NCI-H2196 treated with DMSO at 0.1 percent for 48 hours (cell line): ENCODE data around the gene KIF2C.
"Not testable (repeated sequence)": the region's sequence is repeated elsewhere in the genome, so short reads cannot be mapped to it uniquely, and the experiment has no call there.

Experiments used
- DNase-seq: peaks from one replicate; lab custom pipeline; 2025; ENCODE audit not compliant: unreplicated experiment; lab: John Stamatoyannopoulos, UW

The KIF2C gene

DNA sequence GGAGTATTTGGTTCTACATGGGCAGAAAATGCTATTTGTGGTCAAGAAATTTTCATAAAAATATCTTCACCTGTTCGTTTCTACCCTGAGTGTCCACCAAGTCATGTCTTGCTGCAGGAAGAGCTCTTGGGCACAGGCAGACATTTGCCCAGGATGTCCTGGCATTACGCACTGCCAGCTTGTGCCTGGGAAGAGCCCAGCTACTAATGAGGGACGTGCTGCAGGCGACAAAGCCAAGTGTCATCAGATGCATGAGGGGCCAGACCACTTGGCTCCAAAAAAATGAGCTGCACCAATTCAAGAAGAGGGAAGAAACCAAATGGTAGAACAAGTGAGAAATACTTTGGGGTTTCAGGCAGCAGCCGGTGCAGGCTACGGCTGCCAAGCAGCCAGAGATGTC, 21.5 kb upstream of the KIF2C start:
- no peak for DNase-seq

- no peak for DNase-seq
Observed at GRCh38 chr1:44719318-44719717, 20.3 kb upstream of the KIF2C start.

DNA sequence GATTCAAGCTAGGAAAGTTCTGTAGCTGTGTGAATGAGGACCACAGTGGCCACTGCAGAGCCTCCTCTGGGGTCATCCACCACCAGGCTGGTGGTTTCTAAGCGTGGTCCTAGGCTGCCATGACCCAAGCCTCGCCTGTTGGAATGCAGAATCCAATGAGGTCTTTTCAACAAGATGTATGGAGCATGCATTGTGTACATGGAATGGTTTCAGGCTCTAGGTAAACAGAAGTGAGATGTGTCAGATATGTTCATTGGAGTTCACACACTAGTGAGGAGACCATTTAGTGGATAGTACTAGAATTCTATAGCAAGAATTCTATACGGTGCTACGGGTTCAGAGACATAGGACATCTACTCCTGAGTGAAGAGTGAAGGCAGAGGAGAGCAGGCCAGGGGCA, 19.4 kb upstream of the KIF2C start:
- no peak for DNase-seq

DNA sequence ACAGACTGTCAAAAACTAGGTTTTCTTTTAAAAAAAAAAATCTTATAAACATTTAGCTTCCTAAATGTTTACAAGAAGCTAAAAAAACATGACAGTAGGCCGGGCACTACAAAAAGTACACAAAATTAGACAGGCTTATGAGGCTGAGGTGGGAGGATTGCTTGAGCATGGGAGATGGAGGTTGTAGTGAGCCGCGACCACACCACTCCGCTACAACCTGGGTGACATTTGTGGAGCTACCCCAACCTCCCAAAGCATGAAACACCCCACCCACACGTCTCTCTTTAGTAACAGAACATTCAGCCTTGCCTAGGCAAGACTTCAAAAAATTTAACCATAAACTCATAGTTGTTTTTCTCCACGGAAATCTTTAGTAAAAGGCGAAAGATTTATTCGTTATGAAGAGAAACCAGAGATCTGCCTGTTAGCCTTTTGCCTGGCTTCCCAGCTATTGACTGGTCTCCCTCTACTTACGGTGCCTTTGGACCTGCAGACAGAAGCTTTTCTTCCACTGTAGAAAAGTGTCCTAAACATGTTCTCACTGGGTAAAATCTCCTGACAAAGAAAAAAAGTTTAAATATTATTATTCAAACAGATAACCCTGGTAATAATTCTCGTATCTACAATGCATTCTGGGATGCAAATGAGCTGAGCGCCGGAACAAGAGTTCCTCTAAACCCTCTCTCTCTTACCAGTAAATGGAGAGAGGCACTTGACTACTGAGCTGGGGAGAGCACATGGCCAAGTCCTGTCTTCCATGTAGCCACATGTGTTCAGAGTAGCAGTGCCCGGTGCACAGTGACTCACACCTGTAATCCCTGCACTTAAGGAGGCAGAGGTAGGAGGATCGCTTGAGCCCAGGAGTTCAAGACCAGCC, 17.9 kb upstream of the KIF2C start:
- DNase-seq = peak; percentile 96

DNA sequence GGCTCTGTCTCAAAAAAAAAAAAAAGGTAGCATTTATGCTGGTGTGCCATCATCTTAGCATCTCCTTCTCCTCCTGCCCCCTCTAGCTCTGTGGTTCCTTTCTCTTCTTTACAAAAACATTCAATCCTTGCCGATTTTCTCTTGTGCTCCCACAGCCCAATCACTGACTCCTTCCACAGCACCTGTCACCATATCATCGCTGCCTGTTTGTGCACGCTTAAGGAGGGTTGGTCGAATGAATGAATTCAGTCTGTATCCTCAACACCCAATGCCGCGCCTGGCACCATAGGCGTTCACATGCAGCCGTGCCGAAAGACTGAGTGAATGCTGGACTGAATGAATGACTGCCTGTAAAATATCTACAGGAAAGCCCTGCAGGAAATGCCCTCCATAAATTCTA, 16.6 kb upstream of the KIF2C start:
- DNase-seq = no peak

DNA sequence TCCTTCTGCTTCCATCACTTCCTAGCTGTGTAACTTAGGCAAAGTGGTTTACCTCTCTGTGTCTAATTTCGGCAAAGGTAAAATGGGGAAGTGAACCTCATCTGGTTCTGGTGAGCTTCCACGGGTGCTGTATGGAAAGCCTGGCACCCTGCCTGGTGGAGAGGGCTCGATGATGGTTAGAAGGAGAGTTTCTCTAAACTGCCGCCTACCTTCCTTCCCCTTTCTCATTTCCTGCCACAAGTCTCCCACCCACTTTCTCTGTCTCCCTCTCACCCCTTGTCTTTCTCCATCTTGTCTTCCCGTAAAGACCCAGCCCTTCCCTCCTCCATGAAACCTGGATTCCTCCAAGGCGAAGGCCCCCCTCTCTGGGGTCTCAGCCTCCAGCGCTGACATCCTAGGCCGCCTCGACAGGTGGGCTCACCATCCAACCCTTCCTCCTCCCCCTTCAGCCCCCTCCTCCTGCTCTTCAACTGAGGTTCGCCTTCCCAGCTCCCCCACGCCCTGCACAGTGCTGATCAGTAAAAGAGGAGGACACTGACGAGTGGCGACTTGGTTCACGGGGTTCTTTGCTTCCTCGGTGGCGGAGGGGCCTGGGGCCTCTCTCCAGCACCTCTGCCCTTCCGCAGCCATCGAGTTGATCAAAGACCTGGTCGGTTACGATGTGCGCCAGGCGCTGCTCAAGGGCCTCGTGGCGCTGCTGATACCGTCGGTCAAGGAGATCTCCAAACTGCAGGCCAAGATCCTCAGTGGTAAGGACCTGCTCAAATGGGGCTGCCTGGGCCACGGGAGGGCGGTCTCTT, 15.9 kb upstream of the KIF2C start:
- no peak for DNase-seq

GRCh38 chr1:44724296-44724954, 15.2 kb upstream of the KIF2C start:
- DNase-seq = no peak

DNA sequence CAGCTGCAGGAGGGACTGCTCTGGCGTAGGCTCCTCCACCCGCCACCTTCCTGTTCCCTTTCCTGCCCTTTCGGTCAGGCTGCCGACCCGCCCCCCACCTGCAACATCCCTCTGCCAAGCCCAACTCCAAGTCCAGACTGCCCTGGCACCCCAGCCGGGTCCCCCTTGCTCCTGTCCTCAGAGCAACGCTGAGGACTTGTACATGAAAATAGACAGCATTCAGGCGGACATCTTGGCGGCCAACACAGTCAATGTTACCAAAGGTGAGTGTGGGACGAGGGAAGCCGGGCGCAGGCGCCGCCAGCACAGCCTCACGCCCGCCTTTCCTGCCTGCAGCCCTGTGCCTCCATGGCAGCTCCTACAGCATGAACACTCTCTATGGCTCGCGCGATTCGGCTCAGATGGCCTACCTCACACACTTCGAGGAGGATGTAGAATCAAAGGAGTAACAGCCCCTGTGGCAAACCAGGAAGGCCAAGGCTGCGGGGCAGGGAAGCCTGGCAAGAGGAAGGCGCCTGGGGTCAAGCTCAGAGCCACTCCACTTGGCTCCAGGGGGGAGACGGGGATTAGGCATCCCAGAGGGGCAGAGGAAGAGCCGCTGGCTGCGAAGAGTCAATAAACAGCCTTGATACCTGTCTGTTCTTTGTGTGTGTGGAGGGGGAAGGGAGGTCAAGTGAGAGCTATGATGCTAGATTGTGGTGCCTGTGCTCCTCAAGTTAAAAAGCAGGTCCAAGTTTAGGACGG, 14.5 kb upstream of the KIF2C start:
- DNase-seq = no peak

- DNase-seq = peak; percentile 88
Observed at GRCh38 chr1:44730741-44731512, 8.7 kb upstream of the KIF2C start, which contains the start of gene RNU5D-1. Gene RNU5D-1 (minus strand): TSS chr1:44731170.

GRCh38 chr1:44733365-44733764, 6.3 kb upstream of the KIF2C start:
- no peak for DNase-seq

DNA sequence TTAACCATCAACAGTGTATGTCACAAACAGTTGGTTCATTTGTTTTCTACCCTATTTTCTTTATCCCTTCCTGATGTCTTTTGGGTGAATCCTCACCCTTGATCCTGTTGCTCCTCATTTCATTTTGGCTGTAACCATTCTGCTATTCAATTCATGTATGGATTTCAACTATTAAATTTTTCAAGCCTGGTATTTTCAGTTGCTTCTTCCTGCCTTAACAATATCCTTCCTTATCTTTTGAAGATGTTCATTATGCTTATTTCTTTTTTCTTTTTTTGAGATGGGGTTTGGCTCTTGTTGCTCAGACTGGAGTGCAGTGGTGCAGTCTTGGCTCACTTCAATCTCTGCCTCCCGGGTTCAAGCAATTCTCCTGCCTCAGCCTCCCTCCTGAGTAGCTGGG, 5.9 kb upstream of the KIF2C start:
- DNase-seq = no peak

DNA sequence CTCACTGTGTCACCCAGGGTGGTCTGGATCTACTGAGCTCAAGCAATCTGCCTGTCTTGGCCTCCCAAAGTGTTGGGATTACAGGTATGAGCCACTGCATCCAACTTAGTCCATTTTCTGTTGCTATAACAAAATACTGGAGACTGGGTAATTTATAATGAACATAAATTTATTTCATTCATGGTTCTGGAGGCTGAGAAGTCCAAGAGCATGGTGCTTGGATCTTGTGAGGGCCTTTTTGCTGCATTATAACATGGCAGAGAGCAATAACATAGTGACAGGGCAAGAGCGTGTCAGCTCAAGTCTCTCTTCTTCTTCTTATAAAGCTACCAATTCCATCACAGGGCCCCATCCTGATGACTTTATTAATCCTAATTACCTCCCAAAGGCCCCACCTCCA, 3.6 kb upstream of the KIF2C start:
- DNase-seq = no peak

DNA sequence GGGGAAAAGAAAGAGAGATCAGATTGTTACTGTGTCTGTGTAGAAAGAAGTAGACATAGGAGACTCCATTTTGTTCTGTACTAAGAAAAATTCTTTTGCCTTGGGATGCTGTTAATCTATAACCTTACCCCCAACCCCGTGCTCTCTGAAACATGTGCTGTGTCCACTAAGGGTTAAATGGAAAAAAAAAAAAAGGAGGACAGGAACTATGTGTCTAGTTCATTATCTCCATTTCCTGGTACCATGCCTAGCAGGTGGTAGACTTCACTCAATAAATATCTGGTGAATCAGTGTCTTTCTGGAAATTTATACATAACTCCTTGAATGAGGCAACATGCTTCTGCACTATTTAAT, 707 bp upstream of the KIF2C start:
- not testable (repeated sequence) for DNase-seq

DNA sequence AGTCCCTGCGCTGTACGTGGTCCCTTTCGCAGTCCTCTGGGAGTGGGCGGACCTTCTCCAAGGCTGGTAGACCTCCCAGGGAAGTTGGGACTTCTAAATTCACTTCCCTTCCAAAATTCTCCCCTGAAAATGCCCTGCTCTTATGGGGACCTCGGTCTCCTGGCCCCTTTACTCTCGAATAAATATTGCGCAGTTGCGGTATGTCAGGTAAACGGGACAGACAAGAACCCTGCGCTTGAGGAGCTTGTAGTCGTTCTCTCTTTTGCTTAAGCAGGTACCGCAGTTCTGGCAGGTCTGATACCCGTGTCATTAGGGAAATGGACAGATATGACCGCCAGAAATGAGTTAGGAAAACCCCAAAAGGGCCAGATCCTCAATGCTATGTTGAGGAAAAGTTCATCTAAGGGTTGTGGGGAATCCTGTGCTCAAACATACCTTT, 561 bp downstream of the KIF2C start:
- DNase-seq = no peak

DNA sequence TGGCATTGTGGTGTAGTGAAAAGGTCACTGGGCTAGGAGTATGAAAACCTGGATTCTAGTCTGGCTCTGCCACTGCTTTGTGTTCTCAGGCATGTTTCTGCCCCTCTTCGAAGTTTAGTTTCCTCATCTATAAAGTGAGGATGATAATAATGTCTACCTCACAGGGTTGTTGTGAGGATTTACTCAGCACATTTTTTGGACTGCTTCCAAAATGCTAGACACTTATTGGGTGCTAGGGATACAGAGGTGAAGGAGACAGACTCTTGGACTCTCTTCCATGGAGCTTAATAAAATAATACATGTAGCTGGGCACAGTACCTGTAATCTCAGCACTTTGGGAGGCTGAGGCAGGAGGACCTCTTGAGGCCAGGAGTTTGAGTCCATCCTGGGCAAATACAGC, 3.6 kb downstream of the KIF2C start:
- no peak for DNase-seq

- DNase-seq = no peak
Observed at GRCh38 chr1:44747878-44748277, 8.2 kb downstream of the KIF2C start.

DNA sequence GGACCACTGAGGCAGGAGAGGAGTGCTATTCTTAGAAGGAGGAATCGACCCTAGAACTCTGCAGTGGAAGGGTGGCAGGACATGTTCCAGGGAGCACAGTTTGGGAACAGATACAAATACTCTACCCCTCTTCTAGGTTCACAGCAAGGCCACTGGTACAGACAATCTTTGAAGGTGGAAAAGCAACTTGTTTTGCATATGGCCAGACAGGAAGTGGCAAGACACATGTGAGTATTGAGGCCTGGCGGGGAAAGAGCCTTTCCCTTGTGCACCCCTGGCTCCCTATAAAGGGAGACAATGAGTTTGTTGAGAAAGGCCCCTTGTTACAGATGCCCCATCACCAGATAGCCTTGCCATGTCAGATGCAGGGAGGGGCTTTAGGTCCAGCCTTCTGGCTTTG, 17.8 kb downstream of the KIF2C start:
- no peak for DNase-seq

- DNase-seq = no peak
Observed at GRCh38 chr1:44759077-44759476, 19.4 kb downstream of the KIF2C start.

GRCh38 chr1:44760876-44761275, 21.2 kb downstream of the KIF2C start:
- DNase-seq = no peak

DNA sequence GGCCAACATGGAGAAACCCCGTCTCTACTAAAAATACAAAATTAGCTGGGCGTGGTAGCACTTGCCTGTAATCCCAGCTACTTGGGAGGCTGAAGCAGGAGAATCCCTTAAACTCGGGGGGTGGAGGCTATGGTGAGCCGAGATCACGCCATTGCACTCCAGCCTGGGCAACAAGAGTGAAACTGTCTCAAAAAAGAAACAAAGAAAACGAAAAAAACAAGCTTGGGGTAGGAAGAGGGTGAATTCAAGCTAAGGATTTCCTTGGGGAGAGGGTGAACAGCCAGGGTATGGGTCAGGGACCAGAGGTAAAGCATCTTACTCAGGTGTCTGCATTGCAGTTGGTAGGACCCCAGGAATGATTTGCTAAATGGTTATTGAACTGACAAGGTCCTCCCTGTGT, 26.8 kb downstream of the KIF2C start:
- not testable (repeated sequence) for DNase-seq
